ENCODE data around the gene LCN10. TPM values are rescaled to one million over a fixed set of nuclear protein-coding genes. Genes with fewer than 3 reads are reported as not detected.

The LCN10 gene
- total RNA-seq, 2 experiments from 2014 or later, result not detected

- ChIA-PET CTCF (ENCODE audit: unreplicated experiment) (interaction anchor here (0.6 kb wide), 1 partner anchor 21 kb away, joined by 3 read pairs; the partner anchor contains the start of gene DIPK1B), POLR2A (no interaction called here)
- DNase-seq (ENCODE audit: low spot score), result no peak
Observed at GRCh38 chr9:136733611-136734010, 9.1 kb downstream of the LCN10 start.

GRCh38 chr9:136732444-136733178, 10.1 kb downstream of the LCN10 start:
- Histone ChIP-seq H3K9me2 (ENCODE audit: insufficient read depth, low read length) (no peaks in the 10 kb centered on the region), H3K27ac (ENCODE audit: low read depth, low read length, poor library complexity, severe bottlenecking) (no peak overlapping the region), H3K4me2 (ENCODE audit: low read length) (no peak overlapping the region), H3K36me3 (ENCODE audit: insufficient read depth, low read length) (peaks cover 3% of the 10 kb centered on the region), H3K79me2 (ENCODE audit: insufficient read depth, low read depth, low read length) (peaks cover 13% of the 10 kb centered on the region), H3K9me3 (ENCODE audit: low read length) (no peaks in the 10 kb centered on the region), H3K4me1 (ENCODE audit: insufficient read depth, low read length, poor library complexity, severe bottlenecking) (peaks cover 11% of the 10 kb centered on the region), H4K20me1 (ENCODE audit: insufficient read depth, low read length) (no peaks in the 10 kb centered on the region), H3K4me3 (ENCODE audit: low read depth, low read length, poor library complexity, severe bottlenecking) (no peak overlapping the region), H2AFZ (ENCODE audit: low read length) (no peak overlapping the region)
- no TSS peak for BruUV-seq (replicated peaks)
- CTCF ChIA-PET (ENCODE audit: unreplicated experiment), result no interaction called here
- no peak for DNase-seq (ENCODE audit: low spot score)
- no peak for TF ChIP-seq CTCF (conservative IDR thresholded peaks at IDR 0.05; ENCODE audit: low read length)
- no peak for TF ChIP-seq EZH2phosphoT487 (IDR thresholded peaks at IDR 0.05; ENCODE audit: borderline replicate concordance, low read depth, low read length)
- intact Hi-C loops (cut with micrococcal nuclease; ENCODE audit: unreplicated experiment), result no loop called here
- POLR2A ChIA-PET, result no interaction called here

More at GRCh38 chr9:136733611-136734010, 9.1 kb downstream of the LCN10 start:
- Histone ChIP-seq H3K79me2 (ENCODE audit: insufficient read depth, low read depth, low read length) (peaks cover 10% of the 10 kb centered on the region; the same call in 1 of the 2 replicates), H2AFZ (ENCODE audit: low read length) (no peak overlapping the region), H3K9me3 (ENCODE audit: low read length) (no peaks in the 10 kb centered on the region), H3K36me3 (ENCODE audit: insufficient read depth, low read length) (no peaks in the 10 kb centered on the region), H4K20me1 (ENCODE audit: insufficient read depth, low read length) (no peaks in the 10 kb centered on the region), H3K27ac (ENCODE audit: low read depth, low read length, poor library complexity, severe bottlenecking) (no peak overlapping the region), H3K4me2 (ENCODE audit: low read length) (no peak overlapping the region), H3K4me3 (ENCODE audit: low read depth, low read length, poor library complexity, severe bottlenecking) (no peak overlapping the region), H3K9me2 (ENCODE audit: insufficient read depth, low read length) (no peaks in the 10 kb centered on the region), H3K4me1 (ENCODE audit: insufficient read depth, low read length, poor library complexity, severe bottlenecking) (peaks cover 10% of the 10 kb centered on the region)
- no TSS peak for BruUV-seq (replicated peaks)
- TF ChIP-seq CTCF (conservative IDR thresholded peaks at IDR 0.05; ENCODE audit: low read length) (no peak), EZH2phosphoT487 (IDR thresholded peaks at IDR 0.05; ENCODE audit: borderline replicate concordance, low read depth, low read length) (no peak)
- intact Hi-C loops (cut with micrococcal nuclease; ENCODE audit: unreplicated experiment), result no loop called here

GRCh38 chr9:136729926-136730325, 12.8 kb downstream of the LCN10 start:
- Histone ChIP-seq H4K20me1 (ENCODE audit: insufficient read depth, low read length) (peaks cover 24% of the 10 kb centered on the region), H3K9me2 (ENCODE audit: insufficient read depth, low read length) (no peaks in the 10 kb centered on the region), H2AFZ (ENCODE audit: low read length) (no peak overlapping the region), H3K79me2 (ENCODE audit: insufficient read depth, low read depth, low read length) (peaks cover 40% of the 10 kb centered on the region), H3K4me1 (ENCODE audit: insufficient read depth, low read length, poor library complexity, severe bottlenecking) (peaks cover 26% of the 10 kb centered on the region), H3K9me3 (ENCODE audit: low read length) (no peaks in the 10 kb centered on the region), H3K27ac (ENCODE audit: low read depth, low read length, poor library complexity, severe bottlenecking) (no peak overlapping the region), H3K4me2 (ENCODE audit: low read length) (peak overlapping the region; percentile 76; the same call in 1 of the 2 replicates), H3K4me3 (ENCODE audit: low read depth, low read length, poor library complexity, severe bottlenecking) (no peak overlapping the region), H3K36me3 (ENCODE audit: insufficient read depth, low read length) (peaks cover 30% of the 10 kb centered on the region)
- intact Hi-C loops (cut with micrococcal nuclease; ENCODE audit: unreplicated experiment), result no loop called here
- no TSS peak for BruUV-seq (replicated peaks)
- TF ChIP-seq EZH2phosphoT487 (IDR thresholded peaks at IDR 0.05; ENCODE audit: borderline replicate concordance, low read depth, low read length), result no peak
- no peak for TF ChIP-seq CTCF (conservative IDR thresholded peaks at IDR 0.05; ENCODE audit: low read length)
- no peak for DNase-seq (ENCODE audit: low spot score)
- CTCF ChIA-PET (ENCODE audit: unreplicated experiment), result no interaction called here
- POLR2A ChIA-PET, result interaction anchor here (1.2 kb wide), 1 partner anchor 262 kb away, joined by 3 read pairs; the partner anchor contains the start of gene PAXX
